OCI-LY7 (cell line): Measurements from ENCODE around the gene CFAP77.

Experiments
- EZH2phosphoT487 ChIP-seq: fragments of 200-600 bp; sonication (generic); IDR thresholded peaks from 2 replicates; pipeline ENCODE4 v1.6.1; 2018; ENCODE audit warnings: low read depth, borderline replicate concordance, mild to moderate bottlenecking, mixed run types, antibody characterized with exemption, low read length, moderate library complexity, mixed read lengths
- TF ChIP-seq, protein P1 (sequence below): fragments of 200-600 bp; sonication (generic); conservative IDR thresholded peaks from 2 replicates; pipeline ENCODE4 v1.5.1; 2014; ENCODE audit warnings: mild to moderate bottlenecking, antibody characterized with exemption, low read length, moderate library complexity, mixed read lengths

DNA sequence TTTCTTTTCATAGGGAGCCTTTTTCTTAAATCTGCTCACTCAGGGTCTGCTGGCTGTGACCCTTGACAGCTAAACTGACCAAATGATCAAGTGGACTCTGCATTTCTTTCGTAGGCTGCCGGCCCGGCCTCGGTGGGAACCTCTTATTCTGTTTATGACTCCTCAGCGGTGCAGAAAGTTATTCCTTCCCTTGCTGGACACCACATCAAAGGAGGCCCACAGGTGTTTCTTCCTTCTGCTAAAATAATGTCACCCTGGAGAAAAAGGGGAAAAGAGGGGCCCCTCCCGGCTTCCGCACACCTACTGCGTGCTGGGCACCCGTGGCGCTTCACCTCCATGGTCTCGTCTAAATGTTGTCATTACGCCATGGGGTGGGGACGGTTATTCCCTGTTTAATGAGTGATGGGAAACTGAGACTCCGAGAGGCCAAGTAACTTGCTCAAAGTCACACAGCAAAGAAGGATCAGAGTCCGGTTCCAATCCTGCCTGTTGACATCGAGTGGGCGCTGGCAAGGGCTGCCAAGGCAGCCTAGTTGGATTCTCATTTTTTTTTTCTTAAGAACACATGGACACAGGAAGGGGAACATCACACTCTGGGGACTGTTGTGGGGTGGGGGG is 72.3 kb downstream of the CFAP77 start:
- TF ChIP-seq, protein P1, sequence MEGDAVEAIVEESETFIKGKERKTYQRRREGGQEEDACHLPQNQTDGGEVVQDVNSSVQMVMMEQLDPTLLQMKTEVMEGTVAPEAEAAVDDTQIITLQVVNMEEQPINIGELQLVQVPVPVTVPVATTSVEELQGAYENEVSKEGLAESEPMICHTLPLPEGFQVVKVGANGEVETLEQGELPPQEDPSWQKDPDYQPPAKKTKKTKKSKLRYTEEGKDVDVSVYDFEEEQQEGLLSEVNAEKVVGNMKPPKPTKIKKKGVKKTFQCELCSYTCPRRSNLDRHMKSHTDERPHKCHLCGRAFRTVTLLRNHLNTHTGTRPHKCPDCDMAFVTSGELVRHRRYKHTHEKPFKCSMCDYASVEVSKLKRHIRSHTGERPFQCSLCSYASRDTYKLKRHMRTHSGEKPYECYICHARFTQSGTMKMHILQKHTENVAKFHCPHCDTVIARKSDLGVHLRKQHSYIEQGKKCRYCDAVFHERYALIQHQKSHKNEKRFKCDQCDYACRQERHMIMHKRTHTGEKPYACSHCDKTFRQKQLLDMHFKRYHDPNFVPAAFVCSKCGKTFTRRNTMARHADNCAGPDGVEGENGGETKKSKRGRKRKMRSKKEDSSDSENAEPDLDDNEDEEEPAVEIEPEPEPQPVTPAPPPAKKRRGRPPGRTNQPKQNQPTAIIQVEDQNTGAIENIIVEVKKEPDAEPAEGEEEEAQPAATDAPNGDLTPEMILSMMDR = no peak
- no peak for TF ChIP-seq EZH2phosphoT487
